CD14-positive monocyte (primary cell): ENCODE results near the gene TBC1D16. TPM values are rescaled to one million over a fixed set of nuclear protein-coding genes. Genes with fewer than 3 reads are reported as not detected.

Experiments
- DNase-seq, 3 donors: peaks; one replicate each; pipeline ENCODE4 v3.0.0-alpha.2; 2011 to 2022
- H2AFZ ChIP-seq: 2 replicates; pipeline ENCODE4 v1.6.0; 2012; ENCODE audit warnings: mild to moderate bottlenecking, low read depth, low read length, inconsistent platforms; ENCODE audit not compliant: insufficient read depth, poor library complexity, severe bottlenecking
- H3K27ac ChIP-seq, 2 donors: 1 replicate in 1 of 2; 2 replicates in 1 of 2; pipeline ENCODE4 v1.5.1; 2012 to 2013; ENCODE audit warnings: low read length in 2 of 2, control low read depth in 1 of 2, inconsistent platforms in 1 of 2, low read depth in 1 of 2, mild to moderate bottlenecking in 1 of 2
- H3K27me3 ChIP-seq, 2 donors: one replicate each; pipeline versions ENCODE4 v1.6.0 to v1.6.1; 2011 to 2013; ENCODE audit warnings: low read length in 2 of 2; ENCODE audit not compliant: control insufficient read depth in 2 of 2, insufficient read depth in 2 of 2
- H3K36me3 ChIP-seq, 2 donors: replicated peaks in 1 of 2; 1 replicate in 1 of 2; 2 replicates in 1 of 2; pipeline versions ENCODE4 v1.5.1 to v1.6.1; 2012 to 2013; ENCODE audit warnings: low read length in 2 of 2, control low read depth in 1 of 2, inconsistent platforms in 1 of 2, mild to moderate bottlenecking in 1 of 2; ENCODE audit not compliant: insufficient read depth in 2 of 2, control insufficient read depth in 1 of 2
- H3K4me1 ChIP-seq, 2 donors: 1 replicate in 1 of 2; 2 replicates in 1 of 2; pipeline versions ENCODE4 v1.5.1 to v1.6.1; 2012 to 2013; ENCODE audit warnings: low read length in 2 of 2, control low read depth in 1 of 2, inconsistent platforms in 1 of 2, mild to moderate bottlenecking in 1 of 2, moderate library complexity in 1 of 2; ENCODE audit not compliant: insufficient read depth in 2 of 2, control insufficient read depth in 1 of 2
- H3K4me2 ChIP-seq: replicated peaks from 2 replicates; pipeline ENCODE3; 2012; ENCODE audit warnings: low read length, moderate library complexity, mild to moderate bottlenecking; ENCODE audit not compliant: poor library complexity, severe bottlenecking; ENCODE audit errors: extremely low read depth
- H3K4me3 ChIP-seq, 3 experiments: fragments of 200-600 bp in 1 of 3; sonication (generic) in 1 of 3; replicated peaks in 1 of 3; 1 replicate in 2 of 3; 2 replicates in 1 of 3; pipeline ENCODE4 v1.5.1; 2011 to 2013; ENCODE audit warnings: low read length in 3 of 3, mild to moderate bottlenecking in 3 of 3, control low read depth in 2 of 3, low read depth in 2 of 3, inconsistent platforms in 1 of 3, moderate library complexity in 1 of 3
- H3K79me2 ChIP-seq: 2 replicates; pipeline ENCODE4 v1.6.0; 2012; ENCODE audit warnings: mild to moderate bottlenecking, control low read depth, inconsistent platforms, low read length, moderate library complexity; ENCODE audit not compliant: insufficient read depth
- H3K9ac ChIP-seq: 2 replicates; pipeline ENCODE4 v1.6.0; 2017; ENCODE audit warnings: low read length, mild to moderate bottlenecking; ENCODE audit not compliant: insufficient read depth, poor library complexity, severe bottlenecking
- H3K9me3 ChIP-seq, 2 donors: replicated peaks in 1 of 2; 1 replicate in 1 of 2; 2 replicates in 1 of 2; pipeline versions ENCODE4 v1.5.1 to v1.6.1; 2012 to 2013; ENCODE audit warnings: low read length in 2 of 2, control low read depth in 1 of 2; ENCODE audit not compliant: control insufficient read depth in 1 of 2, insufficient read depth in 1 of 2
- H4K20me1 ChIP-seq: 2 replicates; pipeline ENCODE4 v1.6.0; 2012; ENCODE audit warnings: mild to moderate bottlenecking, low read length, control low read depth, moderate library complexity; ENCODE audit not compliant: insufficient read depth
- H3K27ac Mint-ChIP-seq, 7 donors: one replicate each; pipeline ENCODE4 v1.8.0; 2020; ENCODE audit warnings: mild to moderate bottlenecking in 7 of 7, mixed read lengths in 7 of 7, moderate library complexity in 6 of 7, inconsistent platforms in 2 of 7
- H3K27me3 Mint-ChIP-seq, 3 donors: one replicate each; pipeline ENCODE4 v1.8.0; 2021 to 2022; ENCODE audit warnings: low read depth in 3 of 3, mild to moderate bottlenecking in 3 of 3, mixed read lengths in 3 of 3, moderate library complexity in 3 of 3, inconsistent platforms in 1 of 3
- H3K36me3 Mint-ChIP-seq, 2 donors: one replicate each; pipeline ENCODE4 v1.8.0; 2020; ENCODE audit warnings: mixed read lengths in 2 of 2, inconsistent platforms in 1 of 2, mild to moderate bottlenecking in 1 of 2
- H3K4me1 Mint-ChIP-seq: one replicate; pipeline ENCODE4 v1.8.0; 2020; ENCODE audit warnings: mild to moderate bottlenecking, mixed read lengths
- H3K4me3 Mint-ChIP-seq, 2 donors: one replicate each; pipeline ENCODE4 v1.8.0; 2020; ENCODE audit warnings: mild to moderate bottlenecking in 2 of 2, mixed read lengths in 2 of 2, moderate library complexity in 1 of 2
- H3K9me3 Mint-ChIP-seq, 7 donors: one replicate each; pipeline ENCODE4 v1.8.0; 2020 to 2022; ENCODE audit warnings: mixed read lengths in 7 of 7, mild to moderate bottlenecking in 6 of 7, moderate library complexity in 6 of 7, inconsistent platforms in 2 of 7
- WGBS: methylation state at CpG from one replicate; pipeline ENCODE4 v1.1.5; 2013; ENCODE audit warnings: missing lambda C conversion rate; ENCODE audit not compliant: insufficient coverage; 5-methylcytosine and 5-hydroxymethylcytosine counted together
- intact Hi-C, 2 donors: fragments of 100-400 bp; cut with micrococcal nuclease; formaldehyde crosslinking; loops; one replicate each; pipeline versions ENCODE4 v1.15.0 to v1.15.1; 2023
- polyA plus RNA-seq, 3 donors: library from polyadenylated mRNA; depleted of rRNA in 1 of 3; unstranded in 2 of 3; stranded (reverse) in 1 of 3; fragments of 300-500 nt in 2 of 3; fragments of >200 nt in 1 of 3; fragmentation: Illumina TruSeq in 2 of 3; gene quantifications; 1 replicate in 2 of 3; 2 replicates in 1 of 3; pipeline ENCODE4 v1.2.3, GENCODE V29; 2012 to 2021
- TF ChIP-seq, protein P1 (sequence below): fragments of 200-600 bp; IDR thresholded peaks from one replicate; pipeline ENCODE4 v1.8.0; 2022; ENCODE audit warnings: antibody characterized with exemption, mild to moderate bottlenecking

TBC1D16 gene
- polyA plus RNA-seq, 3 donors, result 0.11 to 0.53 (median 0.27) TPM

DNA sequence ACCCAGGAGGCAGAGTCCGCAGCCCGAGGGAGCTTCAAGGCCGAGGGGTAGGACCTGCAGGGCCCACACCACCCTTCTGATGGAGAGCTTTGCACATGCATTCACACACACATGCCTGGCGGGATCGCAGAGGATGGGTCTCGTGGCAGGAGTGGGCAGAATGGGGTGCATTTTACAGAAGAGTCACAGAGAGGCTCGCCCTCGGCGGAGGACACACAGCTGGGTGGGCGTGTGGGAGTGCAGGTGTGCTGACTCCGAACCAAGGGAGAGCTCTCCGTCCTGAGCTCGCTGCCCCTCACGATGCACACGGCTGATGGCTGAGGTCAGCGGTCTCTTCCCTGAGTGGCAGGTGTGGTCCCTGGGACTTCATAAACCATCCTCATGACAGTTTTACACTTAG, 99.6 kb downstream of the TBC1D16 start:
- Histone ChIP-seq H4K20me1 (no peaks in the 10 kb centered on the region), H3K27me3 (peaks cover 0 to 17% of the 10 kb centered on the region in 2 donors), H3K79me2 (no peaks in the 10 kb centered on the region), H2AFZ (no peak overlapping the region), H3K9ac (no peak overlapping the region), H3K4me3 (no peak overlapping the region), H3K4me1 (peaks cover 21 to 24% of the 10 kb centered on the region in 2 donors), H3K9me3 (no peaks in the 10 kb centered on the region), H3K27ac (no peak overlapping the region), H3K36me3 (no peaks in the 10 kb centered on the region), H3K4me2 (no peak overlapping the region)
- Mint-ChIP-seq H3K27me3 (peaks cover 25 to 53% (median 36%) of the 10 kb centered on the region in 3 donors), H3K4me3 (no peak overlapping the region), H3K9me3 (peaks cover 0 to 4% (median 1%) of the 10 kb centered on the region in 7 donors), H3K36me3 (no peaks in the 10 kb centered on the region), H3K4me1 (peaks cover 31% of the 10 kb centered on the region), H3K27ac (no peak overlapping the region)
- no peak for DNase-seq
- TF ChIP-seq, protein P1, sequence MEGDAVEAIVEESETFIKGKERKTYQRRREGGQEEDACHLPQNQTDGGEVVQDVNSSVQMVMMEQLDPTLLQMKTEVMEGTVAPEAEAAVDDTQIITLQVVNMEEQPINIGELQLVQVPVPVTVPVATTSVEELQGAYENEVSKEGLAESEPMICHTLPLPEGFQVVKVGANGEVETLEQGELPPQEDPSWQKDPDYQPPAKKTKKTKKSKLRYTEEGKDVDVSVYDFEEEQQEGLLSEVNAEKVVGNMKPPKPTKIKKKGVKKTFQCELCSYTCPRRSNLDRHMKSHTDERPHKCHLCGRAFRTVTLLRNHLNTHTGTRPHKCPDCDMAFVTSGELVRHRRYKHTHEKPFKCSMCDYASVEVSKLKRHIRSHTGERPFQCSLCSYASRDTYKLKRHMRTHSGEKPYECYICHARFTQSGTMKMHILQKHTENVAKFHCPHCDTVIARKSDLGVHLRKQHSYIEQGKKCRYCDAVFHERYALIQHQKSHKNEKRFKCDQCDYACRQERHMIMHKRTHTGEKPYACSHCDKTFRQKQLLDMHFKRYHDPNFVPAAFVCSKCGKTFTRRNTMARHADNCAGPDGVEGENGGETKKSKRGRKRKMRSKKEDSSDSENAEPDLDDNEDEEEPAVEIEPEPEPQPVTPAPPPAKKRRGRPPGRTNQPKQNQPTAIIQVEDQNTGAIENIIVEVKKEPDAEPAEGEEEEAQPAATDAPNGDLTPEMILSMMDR, result no peak
- intact Hi-C loops, result no loop called here
- 90% methylated on average over 15 of the region's 16 CpGs for WGBS

DNA sequence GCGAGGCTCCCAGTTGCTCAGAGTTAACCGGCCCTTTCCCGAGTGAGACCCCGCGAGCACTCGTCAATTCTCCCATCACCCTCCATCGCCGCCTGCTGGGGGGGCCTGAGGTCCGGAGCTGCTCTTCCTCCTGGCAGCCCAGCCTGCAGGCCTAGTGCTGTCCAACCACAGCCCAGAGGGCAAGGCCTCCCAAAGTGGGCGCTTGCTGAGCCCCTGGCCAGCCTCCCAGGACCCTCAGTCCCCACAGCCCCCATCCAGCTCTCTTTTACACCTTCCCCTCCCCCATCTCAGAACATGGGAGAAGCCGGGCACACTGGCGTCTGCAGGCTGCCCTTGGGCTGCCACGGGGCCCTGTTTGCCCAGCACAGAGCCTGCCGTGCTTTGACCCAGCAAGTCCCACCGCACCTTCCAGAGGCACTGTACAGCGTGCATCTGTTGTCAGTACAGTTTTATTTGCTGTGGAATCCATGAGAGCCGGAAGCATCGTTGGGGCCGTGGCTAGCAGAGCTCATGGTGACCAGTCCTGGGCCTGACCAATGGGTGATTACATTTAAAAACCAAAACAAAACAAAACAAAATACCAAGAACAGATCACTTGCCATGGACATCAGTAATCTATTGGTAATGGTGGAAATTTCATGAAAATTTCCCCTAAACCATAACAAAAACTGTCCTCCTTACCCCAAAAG, 100.3 kb downstream of the TBC1D16 start:
- Mint-ChIP-seq H3K36me3 (no peaks in the 10 kb centered on the region), H3K27ac (peak overlapping the region in 1 of 7 donors; percentile 49), H3K9me3 (peaks cover 0 to 7% (median 1%) of the 10 kb centered on the region in 7 donors), H3K27me3 (peaks cover 31 to 60% (median 41%) of the 10 kb centered on the region in 3 donors), H3K4me3 (no peak overlapping the region), H3K4me1 (peaks cover 31% of the 10 kb centered on the region)
- no peaks in the 10 kb centered on the region for H3K79me2 ChIP-seq
- no peaks in the 10 kb centered on the region for H4K20me1 ChIP-seq
- intact Hi-C loops, result no loop called here
- H3K36me3 ChIP-seq, result no peaks in the 10 kb centered on the region
- no peak overlapping the region for H3K4me3 ChIP-seq
- WGBS, result 95% methylated on average over 15 of the region's 19 CpGs
- H3K27ac ChIP-seq, result no peak overlapping the region
- no peak overlapping the region for H3K4me2 ChIP-seq
- no peak overlapping the region for H2AFZ ChIP-seq
- TF ChIP-seq, protein P1, result no peak
- no peak overlapping the region for H3K9ac ChIP-seq
- DNase-seq, result no peak
- peaks cover 5 to 24% of the 10 kb centered on the region in 2 donors for H3K27me3 ChIP-seq
- H3K4me1 ChIP-seq, result peaks cover 21 to 24% of the 10 kb centered on the region in 2 donors
- H3K9me3 ChIP-seq, result no peaks in the 10 kb centered on the region
